T-helper 2 cell treated with Interferon-gamma antibody and Interleukin-4, amounts not matched to agents 5 μg/mL and 100 μg/mL, for 36 hours (primary cell): ENCODE results near the gene CCDC3.

Experiments
- DNase-seq: peaks from one replicate; pipeline ENCODE4 v3.0.0; 2021; ENCODE audit warnings: low spot score
- H3K27ac Mint-ChIP-seq: one replicate; pipeline ENCODE4 v1.8.0; 2021; ENCODE audit warnings: mild to moderate bottlenecking, mixed read lengths
- H3K27me3 Mint-ChIP-seq: one replicate; pipeline ENCODE4 v1.8.0; 2021; ENCODE audit warnings: low read depth, mixed read lengths
- H3K36me3 Mint-ChIP-seq: one replicate; pipeline ENCODE4 v1.8.0; 2021; ENCODE audit warnings: low read depth, mixed read lengths
- H3K4me1 Mint-ChIP-seq: one replicate; pipeline ENCODE4 v1.8.0; 2021; ENCODE audit warnings: low read depth, mixed read lengths
- H3K4me3 Mint-ChIP-seq: one replicate; pipeline ENCODE4 v1.8.0; 2022; ENCODE audit warnings: mild to moderate bottlenecking, moderate library complexity, mixed read lengths
- H3K9me3 Mint-ChIP-seq: one replicate; pipeline ENCODE4 v1.8.0; 2021; ENCODE audit warnings: mixed read lengths

The CCDC3 gene

GRCh38 chr10:12862459-12862858 lies 139.1 kb downstream of the CCDC3 start:
- H3K27me3 Mint-ChIP-seq = peaks cover 12% of the 10 kb centered on the region
- no peaks in the 10 kb centered on the region for H3K9me3 Mint-ChIP-seq
- no peak overlapping the region for H3K4me3 Mint-ChIP-seq
- no peaks in the 10 kb centered on the region for H3K36me3 Mint-ChIP-seq
- DNase-seq = no peak
- H3K27ac Mint-ChIP-seq = no peak overlapping the region
- H3K4me1 Mint-ChIP-seq = no peaks in the 10 kb centered on the region

GRCh38 chr10:12854988-12855387 lies 146.5 kb downstream of the CCDC3 start:
- H3K27ac Mint-ChIP-seq = no peak overlapping the region
- H3K9me3 Mint-ChIP-seq = no peaks in the 10 kb centered on the region
- DNase-seq = no peak
- peaks cover 10% of the 10 kb centered on the region for H3K27me3 Mint-ChIP-seq
- H3K4me1 Mint-ChIP-seq = no peaks in the 10 kb centered on the region
- no peak overlapping the region for H3K4me3 Mint-ChIP-seq
- no peaks in the 10 kb centered on the region for H3K36me3 Mint-ChIP-seq

- no peaks in the 10 kb centered on the region for H3K27me3 Mint-ChIP-seq
- H3K4me3 Mint-ChIP-seq = no peak overlapping the region
- H3K9me3 Mint-ChIP-seq = no peaks in the 10 kb centered on the region
- no peak for DNase-seq
- H3K4me1 Mint-ChIP-seq = no peaks in the 10 kb centered on the region
- no peak overlapping the region for H3K27ac Mint-ChIP-seq
- H3K36me3 Mint-ChIP-seq = no peaks in the 10 kb centered on the region
These were observed 148.8 kb downstream of the CCDC3 start for GRCh38 chr10:12852687-12853086.

- H3K27me3 Mint-ChIP-seq = no peaks in the 10 kb centered on the region
- no peaks in the 10 kb centered on the region for H3K9me3 Mint-ChIP-seq
- H3K4me3 Mint-ChIP-seq = no peak overlapping the region
- H3K36me3 Mint-ChIP-seq = no peaks in the 10 kb centered on the region
- no peaks in the 10 kb centered on the region for H3K4me1 Mint-ChIP-seq
- no peak overlapping the region for H3K27ac Mint-ChIP-seq
- no peak for DNase-seq
These were observed 152.0 kb downstream of the CCDC3 start for GRCh38 chr10:12849319-12850181.

- Mint-ChIP-seq H3K4me1 (no peaks in the 10 kb centered on the region), H3K27ac (no peak overlapping the region), H3K9me3 (no peaks in the 10 kb centered on the region), H3K36me3 (no peaks in the 10 kb centered on the region), H3K27me3 (no peaks in the 10 kb centered on the region), H3K4me3 (no peak overlapping the region)
- DNase-seq = no peak
These were observed 152.9 kb downstream of the CCDC3 start for GRCh38 chr10:12848439-12849173.

GRCh38 chr10:12847361-12847975 lies 154.0 kb downstream of the CCDC3 start:
- Mint-ChIP-seq H3K36me3 (no peaks in the 10 kb centered on the region), H3K27ac (no peak overlapping the region), H3K4me1 (no peaks in the 10 kb centered on the region), H3K27me3 (no peaks in the 10 kb centered on the region), H3K9me3 (no peaks in the 10 kb centered on the region), H3K4me3 (no peak overlapping the region)
- DNase-seq = peak; percentile 6

GRCh38 chr10:12846718-12847117 lies 154.8 kb downstream of the CCDC3 start:
- Mint-ChIP-seq H3K36me3 (no peaks in the 10 kb centered on the region), H3K9me3 (no peaks in the 10 kb centered on the region), H3K27ac (no peak overlapping the region), H3K4me1 (no peaks in the 10 kb centered on the region), H3K4me3 (no peak overlapping the region), H3K27me3 (no peaks in the 10 kb centered on the region)
- DNase-seq = no peak
